GM21447 (cell line): ENCODE results near the gene BEST1.
"Not testable (repeated sequence)": the region's sequence is repeated elsewhere in the genome, so short reads cannot be mapped to it uniquely, and the experiment has no call there.

ENCODE experiments used
- ATAC-seq: cut with Tn5 transposase; IDR thresholded peaks from one replicate; pipeline ENCODE4 v1.9.1; 2021; ENCODE audit not compliant: unreplicated experiment

The BEST1 gene

DNA sequence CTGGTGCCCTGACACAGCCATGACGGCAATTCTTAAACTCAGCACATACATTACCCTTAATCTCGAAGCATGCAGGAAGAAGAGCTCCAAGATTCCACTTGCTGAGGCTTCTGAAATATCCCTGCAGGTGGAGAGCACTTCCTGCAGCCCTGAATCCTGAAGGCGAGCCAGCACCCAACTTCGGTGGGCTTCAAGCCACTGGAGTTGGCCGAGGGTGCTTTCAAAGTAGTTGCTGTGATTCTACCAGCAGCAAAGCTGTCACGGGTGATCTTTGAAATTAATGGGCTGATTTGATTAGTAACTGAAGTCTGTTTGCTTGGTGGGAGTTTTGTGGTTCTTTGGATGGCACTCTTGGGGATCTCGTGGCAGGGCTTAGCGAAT is 26.3 kb downstream of the BEST1 start:
- no peak for ATAC-seq

DNA sequence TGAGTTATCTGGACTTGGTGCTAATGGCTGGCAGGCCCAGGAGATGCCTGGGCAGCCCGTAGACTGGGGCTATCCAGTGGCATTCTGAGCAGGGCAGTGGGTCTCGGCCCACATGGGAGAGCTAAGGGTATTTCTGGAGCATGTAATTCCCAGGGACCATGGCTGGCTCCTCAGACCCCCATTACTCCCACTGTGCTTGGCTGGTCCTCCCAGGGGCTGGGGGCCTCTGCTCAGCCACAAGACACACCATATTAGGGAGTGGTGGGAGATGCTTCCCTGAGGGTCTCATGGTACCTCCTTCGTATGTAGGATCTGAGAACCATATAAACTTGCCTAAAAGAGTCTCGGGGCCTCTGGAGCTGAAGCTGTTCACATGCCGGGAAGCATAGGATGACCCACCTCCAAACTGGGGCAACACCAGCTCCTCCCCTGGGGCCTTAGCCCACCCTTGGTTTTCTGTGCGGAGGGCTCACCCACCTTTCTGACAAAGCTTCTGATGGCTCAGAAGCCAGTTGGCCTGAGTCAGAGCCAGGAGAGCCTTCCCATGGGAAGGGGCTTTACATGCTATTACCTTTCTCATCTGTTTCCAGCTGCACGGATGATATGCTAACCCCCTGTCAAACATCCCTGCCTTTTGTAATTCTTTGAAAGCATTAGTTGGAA is 26.8 kb downstream of the BEST1 start:
- ATAC-seq: no peak

DNA sequence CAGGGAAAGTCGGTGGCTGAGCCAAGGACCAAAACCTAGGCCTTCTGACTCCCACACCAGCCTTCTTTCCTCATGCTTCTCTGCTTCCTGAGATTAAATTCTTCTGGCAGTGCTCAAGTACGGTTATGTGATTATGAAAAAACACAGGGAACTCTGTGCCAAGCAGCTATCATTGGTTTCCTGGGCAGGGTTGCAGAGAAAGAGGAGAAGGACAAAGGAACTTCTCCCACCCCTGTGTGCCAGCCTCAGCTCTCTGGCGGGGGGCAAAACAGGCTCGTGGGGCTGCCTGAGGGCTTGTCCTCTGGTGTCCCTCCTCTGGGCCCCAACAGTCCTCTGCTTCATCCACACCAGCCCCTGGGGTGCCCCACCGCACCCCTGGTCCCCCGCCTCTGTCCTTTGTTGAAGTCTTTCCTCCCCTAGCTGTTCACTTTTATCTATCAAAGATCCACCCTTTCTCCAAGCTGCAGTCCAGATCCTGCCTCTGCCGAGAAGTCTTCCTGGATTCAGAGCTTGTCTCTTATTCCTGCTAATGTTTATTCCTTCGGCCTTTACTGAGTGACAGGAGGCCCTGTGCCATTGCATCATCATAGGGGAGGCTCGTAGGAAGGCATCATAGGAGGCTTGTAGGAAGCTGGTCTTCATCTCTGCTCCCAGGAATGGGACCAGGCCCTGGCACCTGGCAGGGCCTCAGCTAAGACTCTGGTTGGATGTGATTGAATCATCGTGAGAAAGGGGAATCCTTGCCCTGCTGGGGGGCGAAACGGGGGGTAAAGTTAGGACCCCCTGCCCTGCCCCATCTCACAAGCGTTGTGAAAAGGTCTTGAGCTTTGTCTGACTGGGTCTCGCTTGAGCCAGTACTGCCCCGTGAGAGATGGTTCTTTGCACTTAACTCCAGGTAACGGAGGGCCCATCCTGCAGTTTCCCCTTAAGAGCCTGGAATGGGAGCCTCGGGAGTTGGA is 28.8 kb downstream of the BEST1 start:
- ATAC-seq: no peak

DNA sequence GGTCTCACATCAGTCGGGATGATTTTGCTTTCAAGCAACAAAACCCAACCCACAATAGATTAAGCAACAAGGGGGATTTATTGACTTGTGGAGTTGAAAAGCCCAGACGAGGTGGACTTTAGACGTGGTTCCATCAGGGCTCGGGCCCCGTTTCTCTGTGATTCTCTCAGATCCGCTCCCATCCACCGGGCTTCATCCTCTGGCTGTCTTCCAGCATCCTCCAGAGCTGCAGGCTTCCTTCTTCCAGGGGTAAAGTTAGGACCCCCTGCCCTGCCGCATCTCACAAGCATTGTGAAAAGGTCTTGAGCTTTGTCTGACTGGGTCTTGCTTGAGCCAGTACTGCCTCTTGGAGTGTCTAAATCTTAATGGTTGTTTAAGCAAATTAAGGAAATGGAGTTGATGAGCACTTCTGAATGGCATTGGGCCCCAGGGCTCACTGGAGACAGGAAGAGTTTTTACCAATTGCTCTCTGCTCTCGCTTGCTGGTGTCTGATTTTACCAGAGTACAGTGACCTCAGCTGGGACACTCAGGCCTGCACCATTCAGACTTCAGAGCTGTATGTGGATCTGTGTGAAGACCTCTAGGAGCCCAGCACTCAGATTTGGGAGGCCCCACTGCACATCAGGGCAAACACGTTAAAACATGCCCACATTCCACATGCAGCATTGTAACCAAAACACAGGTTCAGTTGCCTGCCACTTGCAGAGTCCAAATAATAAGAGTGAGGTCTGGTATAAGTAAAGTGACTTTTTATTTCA is 30.8 kb downstream of the BEST1 start:
- ATAC-seq: no peak

DNA sequence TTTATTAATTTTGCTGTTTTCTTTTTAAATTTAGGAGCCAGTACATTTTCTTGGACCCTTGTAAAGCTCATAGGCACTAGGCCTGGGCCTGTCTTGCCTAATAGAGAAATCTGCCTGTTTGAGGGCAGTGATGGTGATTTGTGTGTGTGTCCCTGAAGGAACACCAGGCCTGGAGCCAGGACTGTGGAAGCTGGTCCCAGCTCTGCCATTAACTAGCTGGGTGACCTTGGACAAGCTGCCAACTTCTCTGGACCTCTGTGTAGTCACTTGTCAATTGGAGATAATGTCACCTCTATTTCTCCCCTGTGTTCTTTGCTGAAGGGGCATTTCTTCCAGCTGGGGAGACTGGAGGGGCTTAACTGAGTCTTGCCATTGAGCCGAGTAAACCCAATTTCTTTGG is 33.3 kb downstream of the BEST1 start:
- no peak for ATAC-seq

DNA sequence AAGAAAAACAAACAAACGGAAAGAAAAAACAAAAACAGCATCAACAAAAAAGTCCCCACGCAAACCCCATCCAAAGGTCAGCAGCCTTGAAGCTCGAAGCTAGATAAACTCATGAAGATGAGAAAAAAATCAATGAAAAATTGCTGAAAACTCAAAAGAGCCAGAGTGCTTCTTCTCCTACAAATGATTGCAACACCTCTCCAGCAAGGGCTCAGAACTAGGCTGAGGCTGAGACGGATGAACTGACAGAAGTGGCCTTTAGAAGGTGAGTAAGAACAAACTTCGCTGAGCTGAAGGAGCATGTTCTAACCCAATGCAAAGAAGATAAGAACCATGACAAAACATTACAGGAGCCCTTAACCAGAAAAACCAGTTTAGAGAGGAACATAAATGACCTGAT is 35.7 kb downstream of the BEST1 start:
- no peak for ATAC-seq

DNA sequence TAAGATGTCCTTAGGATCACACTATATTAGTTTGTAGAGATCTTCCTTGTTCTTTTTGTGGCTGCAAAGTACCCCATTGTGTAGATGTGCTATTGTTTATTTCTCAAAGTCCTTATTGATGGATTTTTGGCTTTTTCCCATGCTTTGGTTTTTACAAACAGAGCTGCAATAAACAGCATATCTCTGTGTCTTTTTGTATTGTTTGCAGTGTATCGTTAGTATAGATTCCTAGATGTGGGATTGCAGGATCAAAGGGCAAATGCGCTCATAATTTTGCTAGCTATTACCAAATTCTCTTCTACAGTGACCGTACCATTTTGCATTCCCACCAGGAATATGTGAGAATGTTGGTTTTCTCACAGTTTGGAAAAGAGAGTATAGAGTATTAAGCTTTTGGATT is 44.8 kb downstream of the BEST1 start:
- no peak for ATAC-seq

DNA sequence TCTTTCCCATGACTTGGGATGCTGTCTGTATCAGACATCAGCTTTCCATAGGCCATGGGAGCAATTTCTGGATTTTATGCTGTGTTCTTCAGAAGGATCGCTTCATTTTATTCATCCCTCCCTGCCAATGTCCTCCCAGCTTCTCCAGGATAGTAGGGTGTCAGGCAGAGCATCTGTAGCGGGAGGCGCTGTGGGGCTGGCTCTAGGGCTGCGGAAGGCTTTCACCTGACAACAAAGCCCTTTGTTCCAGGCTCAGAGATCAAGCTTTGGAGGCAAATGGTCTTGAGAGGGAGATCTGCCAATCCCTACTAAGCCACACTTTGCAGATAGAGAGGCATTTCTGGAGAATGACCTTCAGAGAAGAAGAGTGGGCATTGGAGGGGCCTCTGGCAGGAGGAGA is 46.8 kb downstream of the BEST1 start:
- ATAC-seq: no peak

DNA sequence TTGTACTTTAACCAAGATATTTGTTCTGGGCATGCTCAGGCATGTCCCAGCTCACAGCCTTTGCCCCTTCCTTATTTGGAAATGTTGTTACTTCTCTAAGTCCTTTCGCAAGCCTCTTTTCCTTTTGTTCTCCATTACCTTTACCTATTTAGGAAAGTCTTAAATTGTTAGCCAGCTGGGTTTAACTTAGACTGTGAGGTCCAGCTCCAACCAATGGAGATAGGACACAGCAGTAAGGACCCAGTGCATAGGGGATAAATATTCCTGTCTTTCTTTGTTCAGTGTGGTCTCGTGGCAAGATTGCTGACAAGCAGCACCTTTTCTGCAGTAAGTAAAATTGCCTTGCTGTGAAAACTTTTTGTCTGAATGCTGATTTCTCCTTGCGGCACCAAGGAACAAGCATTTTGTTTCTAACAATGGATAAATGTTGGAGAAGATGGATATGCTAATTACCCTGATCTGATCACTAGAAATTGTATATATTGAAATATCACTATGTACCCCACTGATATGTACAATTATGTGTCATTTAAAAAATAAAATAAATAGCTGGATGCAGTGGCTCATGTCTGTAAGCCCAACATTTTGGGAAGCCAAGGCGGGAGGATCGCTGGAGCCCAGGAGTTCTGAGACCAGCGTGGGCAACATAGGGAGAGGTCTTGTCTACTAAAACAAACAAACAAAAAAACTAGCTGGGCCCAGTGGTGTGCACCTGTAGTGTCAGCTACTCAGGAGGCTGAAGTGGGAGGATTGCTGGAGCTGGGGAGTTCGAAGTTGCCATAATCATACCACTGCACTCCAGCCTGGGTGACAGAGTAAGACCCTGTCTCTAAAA is 49.2 kb downstream of the BEST1 start:
- ATAC-seq: no peak

DNA sequence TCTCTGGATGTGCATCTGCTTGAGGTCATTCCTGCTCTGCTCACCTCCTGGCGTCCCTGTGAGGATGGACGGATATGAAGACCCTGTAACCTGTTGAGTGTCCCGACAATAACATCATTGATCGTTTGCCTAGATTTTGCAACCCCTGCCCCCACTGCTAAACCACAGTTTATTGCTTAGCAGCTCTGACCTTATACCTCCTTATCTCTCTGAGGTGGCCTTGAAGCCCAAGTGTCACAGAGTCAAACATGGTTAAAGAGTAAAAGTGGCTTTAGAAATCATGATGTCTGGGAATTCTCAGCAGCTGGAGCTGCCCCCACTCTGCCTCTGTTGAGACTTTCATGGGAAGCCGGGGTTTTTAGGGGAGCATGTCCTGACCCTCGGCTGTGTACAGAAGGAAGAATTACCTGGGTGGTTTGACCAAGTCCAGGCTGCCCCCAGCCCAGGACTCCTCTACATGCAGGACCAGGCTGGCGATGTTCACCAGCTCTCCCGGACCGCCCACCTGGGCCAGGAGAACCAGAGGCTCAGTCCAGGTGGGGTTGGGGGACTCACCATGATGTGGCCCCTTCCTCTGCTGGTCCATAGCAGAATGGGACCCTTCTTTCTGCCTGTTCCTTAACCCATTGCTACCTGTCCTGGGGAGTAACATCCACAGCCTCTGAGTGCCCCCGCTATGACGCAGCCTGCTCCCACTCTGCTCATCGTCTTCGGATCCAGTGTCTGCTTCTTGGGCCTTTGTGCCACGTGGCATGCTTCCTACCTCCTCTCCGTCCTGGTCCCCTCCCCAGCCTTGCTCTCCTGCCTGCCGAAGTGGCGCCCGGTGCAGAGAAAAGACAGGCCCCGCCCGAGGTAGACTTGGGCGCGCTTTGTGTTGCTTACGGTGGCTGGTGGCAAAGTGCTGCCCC is 50.6 kb downstream of the BEST1 start:
- no peak for ATAC-seq

DNA sequence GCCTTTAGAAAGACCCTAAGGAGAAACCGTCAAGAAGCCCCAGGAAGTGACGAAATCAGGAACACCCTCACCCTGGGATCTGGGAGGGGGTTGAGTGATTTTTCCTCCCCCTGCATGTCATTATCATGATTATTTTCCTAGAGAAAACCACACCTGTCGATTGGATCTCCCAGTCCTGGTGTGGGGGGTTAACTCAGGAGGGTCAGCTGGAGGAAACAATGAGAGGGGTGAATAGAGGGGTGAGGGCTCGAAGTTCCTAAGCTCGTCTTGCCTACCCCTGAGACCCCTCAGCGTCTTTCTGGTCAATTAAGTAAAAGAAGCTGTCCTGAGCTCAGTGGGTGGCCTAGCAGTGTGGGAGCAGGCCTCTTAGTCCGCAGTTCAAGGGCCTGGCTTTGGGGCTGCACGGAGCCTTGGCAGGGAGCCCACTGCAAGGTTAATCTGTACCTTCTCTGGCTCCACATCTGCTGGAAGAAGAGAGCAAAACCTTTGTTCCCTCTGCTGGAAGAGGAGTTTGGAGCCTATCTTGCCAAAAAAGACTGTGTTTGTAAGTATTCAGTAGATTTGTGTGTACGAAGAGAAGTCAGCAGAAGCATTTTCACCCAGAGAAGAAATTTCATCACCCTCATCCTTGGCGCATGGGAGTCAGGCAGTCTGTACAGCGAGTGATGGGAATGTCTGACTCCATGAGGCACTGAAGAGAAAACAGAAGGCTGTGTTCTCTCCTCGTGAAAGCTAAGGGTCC is 51.5 kb downstream of the BEST1 start:
- ATAC-seq: no peak

DNA sequence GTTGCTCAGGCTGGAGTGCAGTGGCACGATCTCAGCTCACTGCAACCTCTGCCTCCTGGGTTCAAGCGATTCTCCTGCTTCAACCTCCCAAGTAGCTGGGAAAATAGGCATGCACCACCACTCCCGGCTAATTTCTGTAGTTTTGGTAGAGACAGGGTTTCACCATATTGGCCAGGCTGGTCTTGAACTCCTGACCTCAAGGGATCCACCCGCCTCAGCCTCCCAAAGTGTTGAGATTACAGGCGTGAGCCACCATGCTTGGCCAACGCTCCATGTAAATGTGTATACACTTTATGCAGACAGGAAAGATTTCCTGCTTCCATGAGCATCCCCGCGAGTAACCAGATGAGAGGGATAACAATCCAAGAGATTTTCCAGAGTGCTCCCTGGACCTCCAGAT is 52.1 kb downstream of the BEST1 start:
- ATAC-seq: not testable (repeated sequence)

DNA sequence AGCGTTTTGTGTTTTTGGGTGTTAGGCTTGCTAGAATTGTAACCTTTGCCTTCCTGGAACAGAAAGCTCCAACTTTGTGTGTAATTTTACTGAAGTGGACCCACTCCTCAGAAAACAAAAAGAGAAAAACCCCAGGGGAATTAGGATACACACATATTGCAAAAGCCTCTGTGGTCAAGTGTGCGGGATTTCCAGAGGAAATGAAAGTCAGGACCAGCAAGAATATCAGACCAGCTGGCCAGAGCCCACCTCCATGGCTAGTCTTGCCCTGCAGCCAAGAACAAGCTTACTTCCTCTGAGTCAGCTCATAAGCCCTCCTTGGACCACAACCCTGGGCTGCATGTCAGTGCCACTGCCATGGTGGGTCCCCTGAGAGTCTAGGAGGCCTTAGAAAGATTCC is 54.3 kb downstream of the BEST1 start:
- peak; percentile 65 for ATAC-seq

DNA sequence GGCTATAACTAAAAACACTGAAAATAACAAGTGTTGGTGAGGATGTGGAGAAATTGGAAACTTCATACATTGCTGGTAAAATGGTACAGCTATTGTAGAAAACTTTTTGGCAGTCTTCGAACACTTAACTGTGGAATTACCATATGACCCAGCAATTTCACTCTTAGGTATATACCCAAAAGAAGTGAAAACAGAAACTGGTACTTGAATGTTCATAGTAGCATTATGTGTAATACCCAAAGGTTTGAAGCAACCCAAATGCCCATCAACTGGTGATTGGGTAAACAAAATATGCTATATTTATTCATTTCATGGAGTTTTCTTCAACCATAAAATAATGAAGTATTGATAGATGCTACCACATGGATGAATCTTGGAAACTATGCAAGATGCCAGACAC is 58.0 kb downstream of the BEST1 start:
- ATAC-seq: no peak

DNA sequence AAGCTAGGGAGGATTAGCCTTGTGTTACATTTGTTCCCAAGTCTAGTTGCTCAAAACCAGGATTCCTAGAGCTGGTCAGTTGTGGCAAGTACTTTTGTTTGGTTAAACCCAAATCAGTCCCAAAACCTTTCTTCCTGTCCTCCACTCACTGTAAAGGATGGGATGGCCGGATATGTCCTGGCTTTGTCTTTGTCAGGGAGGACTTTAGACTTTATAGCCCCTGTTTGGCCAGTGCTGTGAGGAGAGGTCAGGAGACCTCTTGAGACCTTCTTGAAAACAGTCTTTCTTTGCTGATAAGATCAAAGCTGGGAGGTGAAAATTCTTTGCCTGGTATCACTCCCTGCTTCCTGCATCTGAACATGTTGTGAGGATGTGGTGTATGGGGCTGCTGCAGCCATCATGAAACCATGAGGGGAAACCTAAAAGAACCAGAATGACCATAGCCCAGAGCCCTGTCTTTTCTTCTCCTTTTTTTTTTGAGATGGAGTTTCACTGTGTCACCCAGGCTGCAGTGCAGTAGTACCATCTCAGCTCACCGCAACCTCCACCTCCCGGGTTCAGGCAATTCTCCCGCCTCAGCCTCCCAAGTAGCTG is 60.9 kb downstream of the BEST1 start:
- ATAC-seq: no peak

DNA sequence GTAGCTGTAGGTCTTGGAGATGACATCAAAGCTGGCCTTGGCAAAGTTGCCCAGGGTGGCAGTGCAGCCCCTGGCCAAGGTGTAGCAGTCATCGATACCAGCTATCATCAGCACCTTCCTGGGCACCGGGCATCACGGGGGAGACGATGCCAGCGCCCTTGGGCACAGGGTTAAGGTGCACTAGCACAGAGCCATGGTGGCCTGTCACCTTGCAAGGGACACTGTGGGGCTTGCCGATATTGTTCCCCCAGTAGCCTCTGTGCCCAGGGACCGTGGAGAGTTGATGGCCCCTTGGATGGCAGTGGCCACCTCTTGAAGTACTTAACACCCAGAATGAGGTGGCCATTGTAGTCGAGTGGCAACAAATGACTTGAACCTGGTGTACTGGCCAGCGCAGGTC is 61.7 kb downstream of the BEST1 start:
- ATAC-seq: no peak

DNA sequence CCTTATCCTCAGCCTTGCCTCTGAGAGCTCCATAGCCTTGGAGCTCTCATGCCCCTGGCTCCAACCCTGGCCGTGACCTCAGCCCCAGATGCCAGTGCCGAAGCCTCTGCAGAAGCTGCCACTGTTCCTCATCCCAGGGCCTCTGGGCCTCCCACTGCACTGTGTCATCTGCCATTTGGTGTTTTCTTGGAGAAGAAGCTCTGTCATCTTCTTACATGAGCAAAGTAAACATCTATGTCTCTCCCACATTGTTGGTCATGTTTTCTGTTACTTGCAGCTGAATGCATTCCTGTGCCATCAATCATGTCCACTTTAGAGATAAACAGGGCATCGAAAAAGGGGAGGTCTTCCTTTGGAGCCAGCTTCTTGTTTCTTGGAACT is 62.3 kb downstream of the BEST1 start:
- ATAC-seq: no peak

DNA sequence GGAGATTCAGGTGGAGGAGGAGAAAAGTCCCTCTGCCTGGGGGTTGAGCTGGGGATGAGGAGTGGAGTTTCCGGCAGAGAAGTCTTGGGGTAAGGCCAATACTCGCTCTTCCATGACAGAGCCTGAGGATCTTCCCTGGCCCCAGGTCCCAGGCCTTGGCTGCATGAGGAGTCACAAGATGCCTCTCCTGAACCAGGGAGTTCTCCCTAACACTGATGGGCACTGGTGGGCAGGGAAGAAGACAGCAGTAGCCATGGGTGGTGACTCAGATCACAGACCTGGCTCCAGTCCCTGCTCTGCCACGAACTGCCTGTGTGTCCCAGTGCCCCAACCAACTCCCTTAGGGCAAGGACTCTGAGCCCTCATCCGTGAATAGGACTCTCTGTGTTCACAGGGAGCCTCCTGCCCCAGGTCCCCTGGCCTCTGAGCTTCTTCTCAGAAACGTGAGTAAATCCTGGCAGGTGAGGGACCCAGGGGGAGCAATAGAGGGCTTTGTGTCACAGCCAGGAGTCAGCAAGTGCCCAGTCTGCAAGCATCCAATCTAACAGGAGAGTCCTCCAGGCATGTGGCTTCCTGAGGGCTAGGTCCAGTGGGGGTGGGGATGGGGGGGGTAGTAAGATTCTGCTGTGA is 62.8 kb downstream of the BEST1 start:
- no peak for ATAC-seq
